ENCODE data around the gene VEGFB. TPM values are rescaled to one million over a fixed set of nuclear protein-coding genes. Genes with fewer than 3 reads are reported as not detected.

VEGFB gene
- total and polyA plus RNA-seq, 2 donors (not counting 3 experiments of a cell fraction or from before 2014, with no cell fraction given): 19.3 to 98.1 TPM

DNA sequence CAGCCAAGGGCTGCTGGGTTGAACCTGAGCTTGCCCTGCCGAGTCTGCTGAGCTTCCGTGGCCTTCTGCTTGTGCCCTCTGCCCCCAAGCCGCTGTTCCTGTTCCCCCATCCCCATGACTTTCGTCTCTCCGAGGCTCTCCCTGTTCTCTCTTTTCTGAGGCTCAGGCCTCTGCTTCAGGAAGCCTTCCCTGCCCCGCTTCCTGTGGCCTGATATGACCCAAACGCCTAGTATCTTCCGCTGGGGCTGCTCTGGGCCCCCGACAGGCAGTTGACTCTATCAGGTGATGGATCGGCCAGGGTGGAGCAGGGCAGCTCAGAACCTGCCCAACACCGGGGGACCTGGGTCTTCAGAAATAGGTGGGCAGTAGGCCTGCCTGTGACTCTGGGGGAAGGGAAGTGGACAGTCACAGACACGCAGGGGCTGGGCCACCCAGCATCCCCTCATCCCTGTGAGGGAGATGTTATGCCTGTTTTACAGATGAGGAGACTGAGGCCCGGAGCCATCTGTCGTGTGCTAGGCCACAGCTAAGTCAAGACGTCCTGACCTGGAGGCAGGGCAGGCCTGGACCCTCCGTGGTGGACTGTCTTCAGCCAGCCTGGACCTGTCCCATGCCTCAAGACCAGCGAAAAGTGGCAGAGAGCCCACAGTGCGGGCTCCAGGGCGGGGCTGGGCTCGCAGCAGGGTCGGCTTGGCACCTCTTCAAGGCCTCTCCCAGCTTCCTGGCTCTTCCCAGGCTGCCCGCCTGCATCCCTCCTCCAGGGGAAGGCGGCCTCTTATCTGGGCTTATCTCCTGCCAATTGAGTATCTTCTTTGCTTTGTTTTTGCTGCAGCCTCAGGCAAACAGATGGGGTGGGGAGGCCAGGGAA is 33.9 kb downstream of the VEGFB start:
- DNase-seq (ENCODE audit: low read depth, low spot score): peak; percentile 74

DNA sequence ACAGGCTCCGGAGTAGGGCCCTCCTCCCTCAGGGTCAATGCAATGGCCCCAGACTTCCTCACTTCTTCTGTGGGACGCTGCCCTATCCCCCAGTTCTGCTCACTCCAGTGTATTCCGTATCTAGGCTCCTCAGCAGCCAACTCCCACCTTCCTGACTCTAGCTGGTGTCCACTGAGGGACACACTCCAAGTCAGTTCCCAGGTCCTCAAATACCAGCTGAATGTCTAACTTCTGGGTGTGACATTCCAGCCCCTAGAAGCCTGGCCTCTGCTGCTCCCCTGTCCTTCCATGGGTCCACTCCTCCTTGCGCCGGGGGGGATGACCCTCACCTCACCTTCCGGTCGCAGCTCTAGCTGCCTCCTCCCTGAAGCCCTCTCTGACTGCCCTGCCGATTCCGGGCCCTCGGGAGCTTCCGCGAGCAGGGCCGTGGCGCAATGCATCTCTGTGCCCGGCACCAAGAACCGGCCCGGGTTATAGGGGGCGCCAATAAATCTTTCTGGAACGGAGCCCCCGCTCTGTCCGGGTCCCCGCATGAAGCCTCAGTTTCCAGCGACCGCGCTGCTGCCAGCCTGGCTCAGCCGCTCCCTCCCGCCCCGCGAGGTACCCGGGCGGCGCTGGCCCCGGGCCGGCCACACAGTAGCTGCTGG is 34.6 kb downstream of the VEGFB start:
- BruUV-seq (replicated peaks): no TSS peak
- Histone ChIP-seq H3K4me1 (ENCODE audit: control insufficient read depth, extremely low read depth, insufficient read depth, low read length) (peaks cover 38% of the 10 kb centered on the region), H3K4me3 (replicated peaks in 1 of 3; ENCODE audit: insufficient read depth in 1 of 3, low read depth in 1 of 3, low read length in 3 of 3) (peak overlapping the region in 2 of 3 experiments; percentile 34 to 45), H4K20me1 (replicated peaks; ENCODE audit: control insufficient read depth, extremely low read depth, insufficient read depth, low read length) (no peaks in the 10 kb centered on the region), H3K27me3 (ENCODE audit: control insufficient read depth in 2 of 2, insufficient read depth in 2 of 2, low read length in 2 of 2) (no peaks in the 10 kb centered on the region), H3K27ac (ENCODE audit: insufficient read depth, low read depth, low read length) (peak overlapping the region; percentile 76), H3K79me2 (ENCODE audit: control insufficient read depth, insufficient read depth, low read length) (no peaks in the 10 kb centered on the region), H2AFZ (ENCODE audit: low read depth, low read length) (no peak overlapping the region), H3K9me3 (replicated peaks; ENCODE audit: control insufficient read depth, insufficient read depth, low read length) (no peaks in the 10 kb centered on the region), H3K9me1 (replicated peaks; ENCODE audit: control insufficient read depth, extremely low read depth, insufficient read depth, low read length) (no peaks in the 10 kb centered on the region), H3K4me2 (ENCODE audit: insufficient read depth, low read length) (peak overlapping the region; percentile 43), H3K9ac (replicated peaks; ENCODE audit: extremely low read depth, insufficient read depth, low read length) (peak overlapping the region; percentile 76), H3K36me3 (ENCODE audit: control insufficient read depth in 2 of 2, extremely low read depth in 1 of 2, insufficient read depth in 2 of 2, low read length in 2 of 2) (peaks cover 0 to 13% of the 10 kb centered on the region in 2 experiments)
- CTCF ChIA-PET: interaction anchor here (0.7 to 5.6 kb wide), 13 partner anchors 11 to 86 kb away, joined by 3 to 60 read pairs (median 5); partner anchors contain the start of genes BAD, CATSPERZ, FERMT3 and PLCB3
- DNase-seq (ENCODE audit: low read depth, low spot score) (no peak), FAIRE-seq (peak; percentile 92)
- POLR2A ChIA-PET: interaction anchor here (1.2 to 2.6 kb wide), 4 partner anchors 15 to 63 kb away, joined by 3 to 10 read pairs (median 4); partner anchors contain the start of genes FERMT3, FKBP2 and PPP1R14B
- dilution Hi-C loops (cut with MboI; ENCODE audit: extremely low pct_ligation_motif_present, low sequenced_read_pairs) (no loop called here), intact Hi-C loops (cut with micrococcal nuclease) (loop anchor here (1.0 to 2.0 kb wide), 3 partner anchors 18 to 510 kb away; partner anchors contain the start of genes PLCB3 and SF1)
- TF ChIP-seq POLR2A (IDR thresholded peaks at IDR 0.05; ENCODE audit: low read depth, low read length) (peak; percentile 14), MYC (IDR thresholded peaks at IDR 0.05; ENCODE audit: low read depth, low read length) (no peak), FOS (IDR thresholded peaks at IDR 0.05; ENCODE audit: borderline replicate concordance, insufficient read depth, low read length) (no peak), POLR2AphosphoS5 (IDR thresholded peaks at IDR 0.05; ENCODE audit: insufficient read depth, low read depth, low read length) (no peak), GATA2 (IDR thresholded peaks at IDR 0.05; ENCODE audit: insufficient read depth, insufficient read length, low read depth, low read length) (no peak), EZH2 (IDR thresholded peaks at IDR 0.05; ENCODE audit: borderline replicate concordance, low read depth, low read length, severe bottlenecking) (no peak), JUN (IDR thresholded peaks at IDR 0.05; ENCODE audit: borderline replicate concordance, insufficient read depth, insufficient read length, low read depth) (no peak)
- TF ChIP-seq, protein P1, sequence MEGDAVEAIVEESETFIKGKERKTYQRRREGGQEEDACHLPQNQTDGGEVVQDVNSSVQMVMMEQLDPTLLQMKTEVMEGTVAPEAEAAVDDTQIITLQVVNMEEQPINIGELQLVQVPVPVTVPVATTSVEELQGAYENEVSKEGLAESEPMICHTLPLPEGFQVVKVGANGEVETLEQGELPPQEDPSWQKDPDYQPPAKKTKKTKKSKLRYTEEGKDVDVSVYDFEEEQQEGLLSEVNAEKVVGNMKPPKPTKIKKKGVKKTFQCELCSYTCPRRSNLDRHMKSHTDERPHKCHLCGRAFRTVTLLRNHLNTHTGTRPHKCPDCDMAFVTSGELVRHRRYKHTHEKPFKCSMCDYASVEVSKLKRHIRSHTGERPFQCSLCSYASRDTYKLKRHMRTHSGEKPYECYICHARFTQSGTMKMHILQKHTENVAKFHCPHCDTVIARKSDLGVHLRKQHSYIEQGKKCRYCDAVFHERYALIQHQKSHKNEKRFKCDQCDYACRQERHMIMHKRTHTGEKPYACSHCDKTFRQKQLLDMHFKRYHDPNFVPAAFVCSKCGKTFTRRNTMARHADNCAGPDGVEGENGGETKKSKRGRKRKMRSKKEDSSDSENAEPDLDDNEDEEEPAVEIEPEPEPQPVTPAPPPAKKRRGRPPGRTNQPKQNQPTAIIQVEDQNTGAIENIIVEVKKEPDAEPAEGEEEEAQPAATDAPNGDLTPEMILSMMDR (IDR thresholded peaks at IDR 0.05; ENCODE audit: extremely low read depth in 1 of 2, insufficient read depth in 1 of 2, low read depth in 1 of 2, low read length in 2 of 2): no peak

More for the DNA sequence above, 33.9 kb downstream of the VEGFB start:
- no peak overlapping the region for H2AFZ ChIP-seq (ENCODE audit: low read depth, low read length)
- H3K4me3 ChIP-seq (replicated peaks in 1 of 3; ENCODE audit: insufficient read depth in 1 of 3, low read depth in 1 of 3, low read length in 3 of 3): no peak overlapping the region
- no peaks in the 10 kb centered on the region for H3K79me2 ChIP-seq (ENCODE audit: control insufficient read depth, insufficient read depth, low read length)
- FAIRE-seq: no peak
- no peaks in the 10 kb centered on the region for H3K9me1 ChIP-seq (replicated peaks; ENCODE audit: control insufficient read depth, extremely low read depth, insufficient read depth, low read length)
- ChIA-PET POLR2A (interaction anchor here (0.7 to 2.6 kb wide), 5 partner anchors 14 to 63 kb away, joined by 3 to 10 read pairs (median 3); partner anchors contain the start of genes FERMT3, FKBP2 and PPP1R14B), CTCF (interaction anchor here (0.7 to 5.6 kb wide), 16 partner anchors 10 to 87 kb away, joined by 3 to 60 read pairs (median 4); partner anchors contain the start of genes BAD, CATSPERZ, FERMT3 and PLCB3)
- H3K9me3 ChIP-seq (replicated peaks; ENCODE audit: control insufficient read depth, insufficient read depth, low read length): no peaks in the 10 kb centered on the region
- peak overlapping the region; percentile 76 for H3K9ac ChIP-seq (replicated peaks; ENCODE audit: extremely low read depth, insufficient read depth, low read length)
- H3K4me1 ChIP-seq (ENCODE audit: control insufficient read depth, extremely low read depth, insufficient read depth, low read length): peaks cover 45% of the 10 kb centered on the region
- peaks cover 2 to 13% of the 10 kb centered on the region in 2 experiments for H3K36me3 ChIP-seq (ENCODE audit: control insufficient read depth in 2 of 2, extremely low read depth in 1 of 2, insufficient read depth in 2 of 2, low read length in 2 of 2)
- H3K27ac ChIP-seq (ENCODE audit: insufficient read depth, low read depth, low read length): peak overlapping the region; percentile 76
- BruUV-seq (replicated peaks): no TSS peak
- intact Hi-C loops (cut with micrococcal nuclease) (loop anchor here (2.0 kb wide), 1 partner anchor 511 kb away; the partner anchor contains the start of gene SF1), dilution Hi-C loops (cut with MboI; ENCODE audit: extremely low pct_ligation_motif_present, low sequenced_read_pairs) (no loop called here)
- peak overlapping the region; percentile 43 for H3K4me2 ChIP-seq (ENCODE audit: insufficient read depth, low read length)
- TF ChIP-seq GATA2 (IDR thresholded peaks at IDR 0.05; ENCODE audit: insufficient read depth, insufficient read length, low read depth, low read length): peak; percentile 89
- TF ChIP-seq, protein P2, sequence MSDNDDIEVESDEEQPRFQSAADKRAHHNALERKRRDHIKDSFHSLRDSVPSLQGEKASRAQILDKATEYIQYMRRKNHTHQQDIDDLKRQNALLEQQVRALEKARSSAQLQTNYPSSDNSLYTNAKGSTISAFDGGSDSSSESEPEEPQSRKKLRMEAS (IDR thresholded peaks at IDR 0.05; ENCODE audit: insufficient read depth, insufficient read length): no peak
- TF ChIP-seq POLR2A (IDR thresholded peaks at IDR 0.05; ENCODE audit: low read depth, low read length): peak; percentile 41
- no peaks in the 10 kb centered on the region for H4K20me1 ChIP-seq (replicated peaks; ENCODE audit: control insufficient read depth, extremely low read depth, insufficient read depth, low read length)
- H3K27me3 ChIP-seq (ENCODE audit: control insufficient read depth in 2 of 2, insufficient read depth in 2 of 2, low read length in 2 of 2): no peaks in the 10 kb centered on the region
